ENCODE results near the gene C6. TPM values are rescaled to one million over a fixed set of nuclear protein-coding genes. Genes with fewer than 3 reads are reported as not detected.

C6 gene
- not detected for total RNA-seq (ENCODE audit: unreplicated experiment)
- long read RNA-seq: 0 reads

DNA sequence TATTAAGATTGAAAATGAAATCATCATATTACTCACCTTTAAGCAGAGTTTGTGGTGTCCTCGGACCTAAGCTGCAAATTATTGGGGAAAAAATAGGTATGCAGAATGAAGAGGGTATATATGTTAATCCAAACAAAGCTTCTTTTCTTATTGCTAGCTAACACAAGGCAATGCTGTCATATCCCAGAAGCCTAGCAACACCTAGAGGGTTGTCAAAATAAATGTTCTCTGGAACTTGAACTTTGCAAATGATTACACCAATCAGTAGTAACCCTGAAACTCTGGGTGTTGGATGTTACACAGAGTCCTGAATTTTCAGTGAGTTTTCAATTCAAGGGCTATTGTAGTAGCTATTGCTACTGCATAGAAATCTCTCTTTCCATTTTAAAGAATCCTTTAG is at the start of gene C6:
TSS of gene C6 (minus strand) at position 193 of the 400 bp plus-strand sequence. CDS start 10,302 bp downstream, outside the sequence.
- no peak within 1 kb of the TSS for H3K4me3 Mint-ChIP-seq (ENCODE audit: unreplicated experiment)
- no peaks in the 10 kb centered on the region for H3K36me3 Mint-ChIP-seq (ENCODE audit: low read depth, unreplicated experiment)
- H3K9me3 Mint-ChIP-seq (ENCODE audit: unreplicated experiment): no peaks in the 10 kb centered on the region
- H3K4me1 Mint-ChIP-seq (ENCODE audit: unreplicated experiment): no peaks in the 10 kb centered on the region
- no peak for DNase-seq (ENCODE audit: low spot score)
- H3K27ac Mint-ChIP-seq (ENCODE audit: unreplicated experiment): no peak within 1 kb of the TSS
- H3K27me3 Mint-ChIP-seq (ENCODE audit: unreplicated experiment): no peaks in the 10 kb centered on the region
- TF ChIP-seq, protein P1, sequence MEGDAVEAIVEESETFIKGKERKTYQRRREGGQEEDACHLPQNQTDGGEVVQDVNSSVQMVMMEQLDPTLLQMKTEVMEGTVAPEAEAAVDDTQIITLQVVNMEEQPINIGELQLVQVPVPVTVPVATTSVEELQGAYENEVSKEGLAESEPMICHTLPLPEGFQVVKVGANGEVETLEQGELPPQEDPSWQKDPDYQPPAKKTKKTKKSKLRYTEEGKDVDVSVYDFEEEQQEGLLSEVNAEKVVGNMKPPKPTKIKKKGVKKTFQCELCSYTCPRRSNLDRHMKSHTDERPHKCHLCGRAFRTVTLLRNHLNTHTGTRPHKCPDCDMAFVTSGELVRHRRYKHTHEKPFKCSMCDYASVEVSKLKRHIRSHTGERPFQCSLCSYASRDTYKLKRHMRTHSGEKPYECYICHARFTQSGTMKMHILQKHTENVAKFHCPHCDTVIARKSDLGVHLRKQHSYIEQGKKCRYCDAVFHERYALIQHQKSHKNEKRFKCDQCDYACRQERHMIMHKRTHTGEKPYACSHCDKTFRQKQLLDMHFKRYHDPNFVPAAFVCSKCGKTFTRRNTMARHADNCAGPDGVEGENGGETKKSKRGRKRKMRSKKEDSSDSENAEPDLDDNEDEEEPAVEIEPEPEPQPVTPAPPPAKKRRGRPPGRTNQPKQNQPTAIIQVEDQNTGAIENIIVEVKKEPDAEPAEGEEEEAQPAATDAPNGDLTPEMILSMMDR (IDR thresholded peaks at IDR 0.05; ENCODE audit: unreplicated experiment): no peak

DNA sequence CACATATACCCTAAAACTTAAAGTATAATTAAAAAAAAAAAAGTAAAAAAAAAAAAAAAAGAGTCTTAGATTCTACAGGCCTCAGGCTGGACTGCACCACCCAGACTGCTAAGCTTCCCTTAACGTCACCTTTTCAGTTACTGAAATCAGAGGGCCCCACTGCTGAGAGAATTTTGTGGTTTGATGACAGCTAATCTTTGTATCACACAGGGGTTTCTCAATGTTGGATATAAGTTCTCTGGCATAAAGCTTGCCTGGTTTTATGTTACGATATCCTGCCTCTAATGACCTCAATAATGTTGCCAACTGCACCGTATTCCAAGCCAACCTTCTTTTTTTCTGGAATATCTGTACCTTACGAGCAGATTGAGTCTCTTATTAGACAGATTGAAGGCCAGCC is 43.1 kb upstream of the C6 start:
- Mint-ChIP-seq H3K4me1 (ENCODE audit: unreplicated experiment) (no peaks in the 10 kb centered on the region), H3K4me3 (ENCODE audit: unreplicated experiment) (no peak overlapping the region), H3K27ac (ENCODE audit: unreplicated experiment) (no peak overlapping the region), H3K36me3 (ENCODE audit: low read depth, unreplicated experiment) (no peaks in the 10 kb centered on the region), H3K9me3 (ENCODE audit: unreplicated experiment) (no peaks in the 10 kb centered on the region), H3K27me3 (ENCODE audit: unreplicated experiment) (peaks cover 1% of the 10 kb centered on the region)
- DNase-seq (ENCODE audit: low spot score): no peak
- TF ChIP-seq, protein P1 (IDR thresholded peaks at IDR 0.05; ENCODE audit: unreplicated experiment): no peak

DNA sequence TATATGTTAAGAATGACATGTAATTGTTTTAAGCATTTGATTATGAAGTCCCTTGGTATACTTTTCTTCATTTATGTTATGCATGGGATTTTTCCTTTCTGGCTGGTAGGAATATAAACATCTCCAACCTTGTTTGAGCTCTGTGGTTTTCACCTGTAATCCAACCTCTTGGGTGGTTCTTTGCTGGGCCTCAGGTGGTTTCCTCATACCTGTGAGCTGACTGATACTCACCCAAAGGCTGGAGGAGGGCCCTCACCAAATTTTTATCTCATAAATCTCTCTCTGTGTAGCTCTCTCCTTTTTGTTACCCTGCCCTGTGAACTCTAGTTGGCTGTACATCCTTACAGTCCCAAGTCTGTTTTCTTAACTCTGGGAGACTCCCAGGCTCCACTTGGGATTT is 39.8 kb upstream of the C6 start:
- no peak overlapping the region for H3K27ac Mint-ChIP-seq (ENCODE audit: unreplicated experiment)
- DNase-seq (ENCODE audit: low spot score): no peak
- no peaks in the 10 kb centered on the region for H3K27me3 Mint-ChIP-seq (ENCODE audit: unreplicated experiment)
- no peaks in the 10 kb centered on the region for H3K9me3 Mint-ChIP-seq (ENCODE audit: unreplicated experiment)
- H3K4me3 Mint-ChIP-seq (ENCODE audit: unreplicated experiment): no peak overlapping the region
- no peaks in the 10 kb centered on the region for H3K36me3 Mint-ChIP-seq (ENCODE audit: low read depth, unreplicated experiment)
- no peaks in the 10 kb centered on the region for H3K4me1 Mint-ChIP-seq (ENCODE audit: unreplicated experiment)
- TF ChIP-seq, protein P1 (IDR thresholded peaks at IDR 0.05; ENCODE audit: unreplicated experiment): no peak

DNA sequence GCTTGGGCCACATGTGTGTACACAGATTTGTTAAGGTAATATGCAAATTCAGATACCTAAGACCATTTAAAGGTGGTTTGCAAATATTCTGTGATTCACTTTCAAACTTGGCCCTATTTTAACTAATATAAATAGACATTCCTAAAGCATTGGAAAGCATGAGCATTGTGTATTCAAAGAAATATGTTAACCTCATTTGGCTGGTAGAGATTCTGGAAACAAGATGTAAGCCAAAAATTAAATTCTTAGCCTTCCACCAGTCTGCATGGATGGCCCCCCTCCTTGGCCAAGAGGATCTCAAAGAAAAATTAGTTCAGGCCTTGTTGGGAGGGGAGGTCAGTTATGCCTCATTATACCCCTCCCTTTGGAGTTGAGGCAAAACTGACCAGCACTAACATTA is 38.7 kb upstream of the C6 start:
- no peaks in the 10 kb centered on the region for H3K27me3 Mint-ChIP-seq (ENCODE audit: unreplicated experiment)
- no peaks in the 10 kb centered on the region for H3K36me3 Mint-ChIP-seq (ENCODE audit: low read depth, unreplicated experiment)
- no peak overlapping the region for H3K4me3 Mint-ChIP-seq (ENCODE audit: unreplicated experiment)
- DNase-seq (ENCODE audit: low spot score): no peak
- no peaks in the 10 kb centered on the region for H3K4me1 Mint-ChIP-seq (ENCODE audit: unreplicated experiment)
- TF ChIP-seq, protein P1 (IDR thresholded peaks at IDR 0.05; ENCODE audit: unreplicated experiment): no peak
- H3K9me3 Mint-ChIP-seq (ENCODE audit: unreplicated experiment): no peaks in the 10 kb centered on the region
- no peak overlapping the region for H3K27ac Mint-ChIP-seq (ENCODE audit: unreplicated experiment)

DNA sequence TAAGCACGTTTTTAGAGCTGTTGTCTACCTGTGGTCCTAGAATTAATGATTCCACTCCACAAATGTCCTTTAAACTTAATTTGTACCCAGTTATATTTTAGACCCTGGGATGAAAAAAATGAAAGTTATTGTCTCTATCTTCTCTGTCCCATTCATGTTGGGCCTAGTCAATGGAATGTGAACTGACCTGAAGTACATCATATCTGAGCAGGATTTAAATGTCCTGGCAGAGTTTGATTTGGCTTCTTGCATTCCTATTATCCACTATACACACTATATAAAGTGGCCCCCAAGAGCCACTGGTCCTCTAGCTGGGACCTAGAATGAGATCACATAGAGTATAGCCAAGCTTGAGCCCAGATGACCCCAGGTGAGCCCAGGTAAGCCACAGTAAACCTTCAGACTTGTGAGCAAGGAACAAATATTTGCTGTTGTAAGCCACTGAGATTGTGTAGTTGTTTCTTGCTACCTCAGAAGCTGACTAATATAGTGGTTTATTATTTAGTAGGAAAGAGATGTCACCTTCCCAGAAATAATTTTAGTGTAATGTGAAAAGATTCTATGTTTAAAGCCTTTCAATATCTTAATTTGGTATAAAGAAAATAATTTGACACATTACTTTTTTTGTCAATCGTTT is 37.1 kb upstream of the C6 start:
- H3K36me3 Mint-ChIP-seq (ENCODE audit: low read depth, unreplicated experiment): no peaks in the 10 kb centered on the region
- no peaks in the 10 kb centered on the region for H3K4me1 Mint-ChIP-seq (ENCODE audit: unreplicated experiment)
- no peaks in the 10 kb centered on the region for H3K27me3 Mint-ChIP-seq (ENCODE audit: unreplicated experiment)
- H3K27ac Mint-ChIP-seq (ENCODE audit: unreplicated experiment): no peak overlapping the region
- H3K4me3 Mint-ChIP-seq (ENCODE audit: unreplicated experiment): no peak overlapping the region
- no peaks in the 10 kb centered on the region for H3K9me3 Mint-ChIP-seq (ENCODE audit: unreplicated experiment)
- no peak for DNase-seq (ENCODE audit: low spot score)
- TF ChIP-seq, protein P1 (IDR thresholded peaks at IDR 0.05; ENCODE audit: unreplicated experiment): no peak

Measured in endothelial cell (in vitro differentiated cells).